HG02938 (cell line): ENCODE data around the gene ATP13A2.

Source experiments
- ATAC-seq: cut with Tn5 transposase; IDR thresholded peaks from one replicate; pipeline ENCODE4 v1.9.1; 2021; ENCODE audit warnings: mild to moderate bottlenecking, moderate library complexity; ENCODE audit not compliant: unreplicated experiment

The ATP13A2 gene

GRCh38 chr1:17004466-17005364, 7.0 kb downstream of the ATP13A2 start:
- ATAC-seq, result no peak

- no peak for ATAC-seq
These were observed 9.2 kb downstream of the ATP13A2 start for GRCh38 chr1:17002524-17002902.

- no peak for ATAC-seq
These were observed 9.8 kb downstream of the ATP13A2 start for GRCh38 chr1:17001760-17002523.

GRCh38 chr1:16999863-17000262, 11.9 kb downstream of the ATP13A2 start:
- ATAC-seq, result no peak

- ATAC-seq, result no peak
These were observed 13.1 kb downstream of the ATP13A2 start for GRCh38 chr1:16998589-16998988.

- ATAC-seq, result no peak
These were observed 14.9 kb downstream of the ATP13A2 start for GRCh38 chr1:16996845-16997244.

- no peak for ATAC-seq
These were observed 18.1 kb downstream of the ATP13A2 start for GRCh38 chr1:16993521-16994038.

GRCh38 chr1:16992675-16993074, 19.1 kb downstream of the ATP13A2 start:
- no peak for ATAC-seq

GRCh38 chr1:16992102-16992501, 19.6 kb downstream of the ATP13A2 start:
- no peak for ATAC-seq

GRCh38 chr1:16991571-16991970, 20.2 kb downstream of the ATP13A2 start:
- no peak for ATAC-seq

GRCh38 chr1:16989676-16990391, 21.9 kb downstream of the ATP13A2 start:
- ATAC-seq, result no peak

GRCh38 chr1:16988210-16988609, 23.5 kb downstream of the ATP13A2 start:
- ATAC-seq, result no peak

GRCh38 chr1:16986962-16987361, 24.8 kb downstream of the ATP13A2 start:
- no peak for ATAC-seq

- no peak for ATAC-seq
These were observed 25.2 kb downstream of the ATP13A2 start for GRCh38 chr1:16986560-16986959.

GRCh38 chr1:16986113-16986512, 25.6 kb downstream of the ATP13A2 start:
- ATAC-seq, result no peak

GRCh38 chr1:16984717-16985116, 27.0 kb downstream of the ATP13A2 start:
- no peak for ATAC-seq

GRCh38 chr1:16983649-16984048, 28.1 kb downstream of the ATP13A2 start:
- no peak for ATAC-seq

- ATAC-seq, result no peak
These were observed 28.8 kb downstream of the ATP13A2 start for GRCh38 chr1:16982902-16983301.

- ATAC-seq, result no peak
These were observed 30.4 kb downstream of the ATP13A2 start for GRCh38 chr1:16981269-16981849.

- ATAC-seq, result no peak
These were observed 31.1 kb downstream of the ATP13A2 start, which contains the start of gene MFAP2 for GRCh38 chr1:16980473-16981268. Gene MFAP2 (minus strand): TSS chr1:16980620. CDS start chr1:16978273, 2,347 bp downstream.
